ENCODE measurements around the gene SLC27A1. TPM values are rescaled to one million over a fixed set of nuclear protein-coding genes. Genes with fewer than 3 reads are reported as not detected.
A peak's percentile ranks its signal among the peaks of the same experiment; 100 is the strongest.

SLC27A1 gene
- total and polyA plus RNA-seq, 9 of the 15 experiments (the other 6 are each of a cell fraction or from before 2014, with no cell fraction given): 0.06 to 3.0 (median 1.1) TPM

DNA sequence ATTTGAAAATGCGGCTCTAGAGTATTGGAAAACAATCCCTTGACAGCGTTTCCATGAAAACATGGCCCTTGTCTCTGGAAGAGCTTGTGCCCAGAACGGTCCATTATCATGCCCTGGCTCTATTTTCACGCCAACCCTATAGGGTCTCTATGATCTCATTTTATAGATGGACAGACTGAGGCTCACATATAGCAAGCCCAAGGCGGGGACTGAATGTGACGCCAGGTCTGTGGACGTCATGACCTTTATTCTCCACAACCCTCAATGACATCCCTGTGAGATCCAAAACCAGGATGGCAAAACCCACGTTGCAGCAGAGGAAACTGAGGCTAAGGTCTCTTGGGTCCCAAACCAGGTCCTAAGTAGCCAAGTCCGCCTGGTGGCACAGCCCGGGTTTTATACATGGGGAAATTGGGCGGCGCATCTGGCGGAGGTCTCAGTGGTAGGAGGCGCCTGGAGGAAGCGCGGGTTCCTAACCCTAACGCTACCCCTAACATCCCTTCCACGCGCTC lies 84.7 kb downstream of the SLC27A1 start (continued):
- TF ChIP-seq, protein P1, sequence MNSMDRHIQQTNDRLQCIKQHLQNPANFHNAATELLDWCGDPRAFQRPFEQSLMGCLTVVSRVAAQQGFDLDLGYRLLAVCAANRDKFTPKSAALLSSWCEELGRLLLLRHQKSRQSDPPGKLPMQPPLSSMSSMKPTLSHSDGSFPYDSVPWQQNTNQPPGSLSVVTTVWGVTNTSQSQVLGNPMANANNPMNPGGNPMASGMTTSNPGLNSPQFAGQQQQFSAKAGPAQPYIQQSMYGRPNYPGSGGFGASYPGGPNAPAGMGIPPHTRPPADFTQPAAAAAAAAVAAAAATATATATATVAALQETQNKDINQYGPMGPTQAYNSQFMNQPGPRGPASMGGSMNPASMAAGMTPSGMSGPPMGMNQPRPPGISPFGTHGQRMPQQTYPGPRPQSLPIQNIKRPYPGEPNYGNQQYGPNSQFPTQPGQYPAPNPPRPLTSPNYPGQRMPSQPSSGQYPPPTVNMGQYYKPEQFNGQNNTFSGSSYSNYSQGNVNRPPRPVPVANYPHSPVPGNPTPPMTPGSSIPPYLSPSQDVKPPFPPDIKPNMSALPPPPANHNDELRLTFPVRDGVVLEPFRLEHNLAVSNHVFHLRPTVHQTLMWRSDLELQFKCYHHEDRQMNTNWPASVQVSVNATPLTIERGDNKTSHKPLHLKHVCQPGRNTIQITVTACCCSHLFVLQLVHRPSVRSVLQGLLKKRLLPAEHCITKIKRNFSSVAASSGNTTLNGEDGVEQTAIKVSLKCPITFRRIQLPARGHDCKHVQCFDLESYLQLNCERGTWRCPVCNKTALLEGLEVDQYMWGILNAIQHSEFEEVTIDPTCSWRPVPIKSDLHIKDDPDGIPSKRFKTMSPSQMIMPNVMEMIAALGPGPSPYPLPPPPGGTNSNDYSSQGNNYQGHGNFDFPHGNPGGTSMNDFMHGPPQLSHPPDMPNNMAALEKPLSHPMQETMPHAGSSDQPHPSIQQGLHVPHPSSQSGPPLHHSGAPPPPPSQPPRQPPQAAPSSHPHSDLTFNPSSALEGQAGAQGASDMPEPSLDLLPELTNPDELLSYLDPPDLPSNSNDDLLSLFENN (IDR thresholded peaks at IDR 0.05; ENCODE audit: low read depth in 2 of 2, low read length in 2 of 2): 0 out of 4 replicates have a peak, but pooled peaks of 1 of the 2 experiments have one; percentile 17
- TF ChIP-seq CC2D1A (IDR thresholded peaks at IDR 0.05) (0 out of 2 replicates have a peak, but pooled peaks have one; percentile 26), NRF1 (conservative IDR thresholded peaks at IDR 0.05 in 1 of 2, IDR thresholded peaks at IDR 0.05 in 1 of 2) (peak; percentile 21 to 22; a peak in 1 of 4 replicates), GATA2 (CRISPR knock-in tag; IDR thresholded peaks at IDR 0.05) (no peak), U2AF2 (optimal IDR thresholded peaks at IDR 0.05; ENCODE audit: low read depth, low read length) (no peak), POLR2G (IDR thresholded peaks at IDR 0.05; ENCODE audit: low read depth, low read length) (no peak), RNF219 (CRISPR knock-in tag; IDR thresholded peaks at IDR 0.05) (no peak), GATAD2B (IDR thresholded peaks at IDR 0.05; ENCODE audit: borderline replicate concordance) (no peak), HLTF (IDR thresholded peaks at IDR 0.05) (no peak), ZFP91 (CRISPR knock-in tag; IDR thresholded peaks at IDR 0.05) (peak; percentile 99), PHB (CRISPR knock-in tag; IDR thresholded peaks at IDR 0.05) (no peak), CBX3 (IDR thresholded peaks at IDR 0.05; ENCODE audit: borderline replicate concordance in 1 of 2, low read length in 2 of 2) (0 out of 3 replicates have a peak, but pooled peaks of 1 of the 2 experiments have one; percentile 17), THRAP3 (IDR thresholded peaks at IDR 0.05; ENCODE audit: borderline replicate concordance) (no peak), ZFP1 (CRISPR knock-in tag; IDR thresholded peaks at IDR 0.05) (no peak), MED1 (CRISPR knock-in tag; IDR thresholded peaks at IDR 0.05; ENCODE audit: borderline replicate concordance) (no peak), MTA3 (IDR thresholded peaks at IDR 0.05; ENCODE audit: borderline replicate concordance) (peak; percentile 83; the same call in 1 of the 2 replicates), ERF (CRISPR knock-in tag; IDR thresholded peaks at IDR 0.05) (0 out of 2 replicates have a peak, but pooled peaks have one; percentile 25), ZNF311 (CRISPR knock-in tag; IDR thresholded peaks at IDR 0.05) (no peak), MYC (IDR thresholded peaks at IDR 0.05; ENCODE audit: low read depth, low read length) (no peak), MYC (CRISPR knock-in tag; IDR thresholded peaks at IDR 0.05; ENCODE audit: borderline replicate concordance, low read depth) (0 out of 2 replicates have a peak, but pooled peaks have one; percentile 46)
- TF ChIP-seq, protein P2, sequence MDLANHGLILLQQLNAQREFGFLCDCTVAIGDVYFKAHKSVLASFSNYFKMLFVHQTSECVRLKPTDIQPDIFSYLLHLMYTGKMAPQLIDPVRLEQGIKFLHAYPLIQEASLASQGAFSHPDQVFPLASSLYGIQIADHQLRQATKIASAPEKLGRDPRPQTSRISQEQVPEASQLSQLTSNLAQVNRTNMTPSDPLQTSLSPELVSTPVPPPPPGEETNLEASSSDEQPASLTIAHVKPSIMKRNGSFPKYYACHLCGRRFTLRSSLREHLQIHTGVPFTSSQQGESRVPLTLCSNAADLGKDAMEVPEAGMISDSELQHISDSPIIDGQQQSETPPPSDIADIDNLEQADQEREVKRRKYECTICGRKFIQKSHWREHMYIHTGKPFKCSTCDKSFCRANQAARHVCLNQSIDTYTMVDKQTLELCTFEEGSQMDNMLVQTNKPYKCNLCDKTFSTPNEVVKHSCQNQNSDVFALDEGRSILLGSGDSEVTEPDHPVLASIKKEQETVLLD (IDR thresholded peaks at IDR 0.05): peak; percentile 34; the same call in 1 of the 2 replicates
